HepG2 (cell line): ENCODE measurements around the gene POLR1G. TPM values are rescaled to one million over a fixed set of nuclear protein-coding genes. Genes with fewer than 3 reads are reported as not detected.
A peak's percentile ranks its signal among the peaks of the same experiment; 100 is the strongest.
"Not testable (repeated sequence)": the region's sequence is repeated elsewhere in the genome, so short reads cannot be mapped to it uniquely, and the experiment has no call there.

Experiments used
- ATAC-seq: fragments of 200-7000 bp; cut with Tn5 transposase; 3 replicates; pipeline ENCODE4 v1.9.1; 2020; ENCODE audit warnings: mild to moderate bottlenecking, moderate library complexity
- BruUV-seq: library from RNA; stranded (reverse); fragments of 400-500 nt; replicated peaks from 2 replicates; lab custom pipeline; 2021; lab: Mats Ljungman, UMichigan
- CTCF ChIA-PET: fragments of 300-600 bp; formaldehyde crosslinking; extraction: SDS; loops from one replicate; lab custom pipeline; 2021; ENCODE audit warnings: low total read pairs, inconsistent platforms, low intra/inter-chr PET ratio; lab: Yijun Ruan, JAX
- POLR2A ChIA-PET: fragments of 350-600 bp; sonication (Branson Sonifier 250); formaldehyde crosslinking; loops from one replicate; lab custom pipeline; 2020; ENCODE audit warnings: antibody characterized with exemption, inconsistent platforms; lab: Yijun Ruan, JAX
- DNase-seq: peaks from one replicate; pipeline ENCODE4 v3.0.0-alpha.2; 2015; ENCODE audit warnings: low spot score
- FAIRE-seq: peaks from 3 replicates; lab custom pipeline; 2011; peaks lifted over from hg19 to GRCh38; lab: Jason Lieb, UNC
- H2AFZ ChIP-seq: one replicate; pipeline ENCODE4 v1.6.1; 2011; ENCODE audit warnings: low read length, inconsistent platforms
- H3K27ac ChIP-seq: fragments of 300-600 bp; 3 replicates; pipeline ENCODE4 v1.8.0; 2011; ENCODE audit warnings: mixed run types, mild to moderate bottlenecking, mixed read lengths, low read length, inconsistent platforms; ENCODE audit not compliant: insufficient read depth; ENCODE audit errors: extremely low read length
- H3K27me3 ChIP-seq, 2 experiments: fragments of 200-600 bp in 1 of 2; 2 replicates in 1 of 2; 3 replicates in 1 of 2; pipeline versions ENCODE4 v1.6.0 to v1.8.0; 2011; ENCODE audit warnings: low read length in 2 of 2, mild to moderate bottlenecking in 2 of 2, moderate library complexity in 2 of 2, inconsistent platforms in 1 of 2; ENCODE audit not compliant: insufficient read depth in 2 of 2, control insufficient read depth in 1 of 2
- H3K36me3 ChIP-seq, 2 experiments: fragments of 200-600 bp in 1 of 2; replicated peaks in 1 of 2; 2 replicates in 1 of 2; 3 replicates in 1 of 2; pipeline versions ENCODE4 v1.5.1 to v1.8.0; 2011; ENCODE audit warnings: low read length in 2 of 2, inconsistent platforms in 1 of 2; ENCODE audit not compliant: insufficient read depth in 2 of 2, control insufficient read depth in 1 of 2
- H3K4me1 ChIP-seq: 2 replicates; pipeline ENCODE4 v1.5.1; 2012; ENCODE audit warnings: low read length, inconsistent platforms; ENCODE audit not compliant: insufficient read depth
- H3K4me2 ChIP-seq: 2 replicates; pipeline ENCODE4 v1.6.0; 2011; ENCODE audit warnings: low read depth, low read length, inconsistent platforms
- H3K4me3 ChIP-seq, 3 experiments: fragments of 200-600 bp in 1 of 3; sonication (generic), shearing (Covaris generic) in 1 of 3; replicated peaks in 1 of 3; 2 replicates each; pipeline ENCODE4 v1.5.1; 2011 to 2016; ENCODE audit warnings: low read length in 3 of 3, inconsistent platforms in 2 of 3, low read depth in 2 of 3, mild to moderate bottlenecking in 2 of 3, control low read depth in 1 of 3, mixed read lengths in 1 of 3; ENCODE audit not compliant: insufficient read depth in 1 of 3
- H3K79me2 ChIP-seq: one replicate; pipeline ENCODE4 v1.6.1; 2011; ENCODE audit warnings: low read length, inconsistent platforms; ENCODE audit not compliant: insufficient read depth
- H3K9ac ChIP-seq: 2 replicates; pipeline ENCODE4 v1.6.0; 2011; ENCODE audit warnings: mild to moderate bottlenecking, low read depth, low read length, inconsistent platforms; ENCODE audit not compliant: insufficient read depth
- H3K9me3 ChIP-seq: 2 replicates; pipeline ENCODE4 v1.5.1; 2012; ENCODE audit warnings: mild to moderate bottlenecking, low read length
- H4K20me1 ChIP-seq: 2 replicates; pipeline ENCODE4 v1.6.0; 2011; ENCODE audit warnings: inconsistent platforms, mild to moderate bottlenecking, low read length, moderate library complexity; ENCODE audit not compliant: insufficient read depth
- HOMEZ ChIP-seq: IDR thresholded peaks from 2 replicates; pipeline ENCODE4 v1.6.1; 2016; ENCODE audit warnings: low read depth
- JUN ChIP-seq: sonication (generic); formaldehyde crosslinking; IDR thresholded peaks from 2 replicates; pipeline ENCODE4 v1.4.0; 2020; ENCODE audit warnings: mild to moderate bottlenecking, missing genetic modification reagents
- ZNF883 ChIP-seq: sonication (generic); formaldehyde crosslinking; IDR thresholded peaks from 2 replicates; pipeline ENCODE4 v1.5.1; 2020; ENCODE audit warnings: mild to moderate bottlenecking, missing genetic modification reagents; ENCODE audit errors: not compliant biosample characterization
- WGBS: methylation state at CpG from one replicate; pipeline ENCODE4 v1.1.6; 2017; ENCODE audit warnings: low lambda C conversion rate; 5-methylcytosine and 5-hydroxymethylcytosine counted together
- in situ Hi-C: cut with HindIII; loops from 2 replicates; pipeline ENCODE4 v1.10.0; 2017; ENCODE audit warnings: low pct_unique_long_range_greater_than_20kb; ENCODE audit not compliant: extremely low pct_ligation_motif_present
- intact Hi-C: fragments of 100-400 bp; cut with micrococcal nuclease; formaldehyde crosslinking; loops from one replicate; pipeline ENCODE4 v1.10.0; 2022; ENCODE audit not compliant: unreplicated experiment
- polyA plus RNA-seq, 8 experiments: library from polyadenylated mRNA; depleted of rRNA in 3 of 8; stranded (reverse) in 7 of 8; unstranded in 1 of 8; fragments of >200 nt; fragmentation: Illumina TruSeq in 4 of 8; extraction: Trizol in 4 of 8; gene quantifications; 2 replicates each; pipeline versions ENCODE4 v1.2.1 to v1.2.3, GENCODE V29; 2011 to 2016; ENCODE audit warnings: low read depth in 4 of 8, missing spikeins in 1 of 8, mixed read lengths in 1 of 8; ENCODE audit not compliant: insufficient read depth in 1 of 8
- total RNA-seq, 5 experiments: library from RNA; depleted of rRNA; stranded (reverse); fragments of >200 nt; fragmentation: Illumina TruSeq; extraction: Trizol; gene quantifications; 2 replicates each; pipeline ENCODE4 v1.2.3, GENCODE V29; 2016; ENCODE audit warnings: low read depth in 1 of 5

Gene POLR1G
- total and polyA plus RNA-seq, 2 of the 13 experiments (the other 11 are each of a cell fraction or from before 2014, with no cell fraction given): 3.5 to 20.8 TPM

GRCh38 chr19:45407091-45407375 is 589 bp downstream of the POLR1G start:
- H3K79me2 ChIP-seq: peaks cover 23% of the 10 kb centered on the region
- intact Hi-C loops: no loop called here
- no peak overlapping the region for H2AFZ ChIP-seq
- peaks cover 29% of the 10 kb centered on the region for H3K4me1 ChIP-seq
- ChIA-PET POLR2A (interaction anchor here (0.7 kb wide), 1 partner anchor 15 kb away, joined by 3 read pairs; no protein-coding TSS in a partner anchor), CTCF (no interaction called here)
- no peaks in the 10 kb centered on the region for H4K20me1 ChIP-seq
- FAIRE-seq: no peak
- peak overlapping the region; percentile 94 for H3K9ac ChIP-seq
- peaks cover 5 to 7% of the 10 kb centered on the region in 2 experiments; a peak in 3 of 5 replicates for H3K36me3 ChIP-seq
- peak overlapping the region; percentile 85 for H3K4me2 ChIP-seq
- H3K27me3 ChIP-seq: no peaks in the 10 kb centered on the region; a peak in 1 of 5 replicates
- no peaks in the 10 kb centered on the region for H3K9me3 ChIP-seq
- no peak for ATAC-seq
- in situ Hi-C loops: no loop called here
- peak overlapping the region; percentile 92 for H3K27ac ChIP-seq
- BruUV-seq: no TSS peak
- WGBS: 0% methylated on average over 10 of the region's 10 CpGs
- DNase-seq: no peak
- H3K4me3 ChIP-seq: peak overlapping the region; percentile 75 to 84 (median 84)
- TF ChIP-seq HOMEZ (CRISPR knock-in tag) (no peak), JUN (CRISPR knock-in tag) (no peak), ZNF883 (CRISPR knock-in tag) (peak; percentile 12)

GRCh38 chr19:45407585-45407984 is 1.1 kb downstream of the POLR1G start:
- POLR2A ChIA-PET: interaction anchor here (0.7 kb wide), 1 partner anchor 14 kb away, joined by 3 read pairs; no protein-coding TSS in a partner anchor
- H3K9me3 ChIP-seq, CTCF ChIA-PET, DNase-seq, H3K27me3 ChIP-seq, intact Hi-C loops, H4K20me1 ChIP-seq, H3K36me3 ChIP-seq, FAIRE-seq, ATAC-seq, BruUV-seq, H2AFZ ChIP-seq, in situ Hi-C loops: not testable (repeated sequence)
- peak overlapping the region; percentile 75 to 84 (median 84); a peak in 5 of 6 replicates for H3K4me3 ChIP-seq
- peak overlapping the region; percentile 85 for H3K4me2 ChIP-seq
- H3K79me2 ChIP-seq: peaks cover 23% of the 10 kb centered on the region
- H3K9ac ChIP-seq: peak overlapping the region; percentile 94
- peaks cover 28% of the 10 kb centered on the region for H3K4me1 ChIP-seq
- 92% methylated on average over 5 of the region's 5 CpGs for WGBS
- peak overlapping the region; percentile 26 for H3K27ac ChIP-seq
